Astrocyte (in vitro differentiated cells and primary cell): ENCODE data around the gene ABCG2.

Experiments used
- EZH2 ChIP-seq: IDR thresholded peaks from 2 replicates; pipeline ENCODE4 v1.6.1; 2012; ENCODE audit warnings: mild to moderate bottlenecking, low read length, inconsistent platforms; ENCODE audit not compliant: insufficient read depth
- TF ChIP-seq, protein P1 (sequence below): IDR thresholded peaks from 2 replicates; pipeline ENCODE4 v1.5.1; 2011; ENCODE audit warnings: low read depth, mild to moderate bottlenecking, inconsistent platforms, low read length, moderate library complexity; ENCODE audit not compliant: insufficient read depth

GRCh38 chr4:88112856-88113255 lies 45.6 kb downstream of the ABCG2 start:
- TF ChIP-seq, protein P1, sequence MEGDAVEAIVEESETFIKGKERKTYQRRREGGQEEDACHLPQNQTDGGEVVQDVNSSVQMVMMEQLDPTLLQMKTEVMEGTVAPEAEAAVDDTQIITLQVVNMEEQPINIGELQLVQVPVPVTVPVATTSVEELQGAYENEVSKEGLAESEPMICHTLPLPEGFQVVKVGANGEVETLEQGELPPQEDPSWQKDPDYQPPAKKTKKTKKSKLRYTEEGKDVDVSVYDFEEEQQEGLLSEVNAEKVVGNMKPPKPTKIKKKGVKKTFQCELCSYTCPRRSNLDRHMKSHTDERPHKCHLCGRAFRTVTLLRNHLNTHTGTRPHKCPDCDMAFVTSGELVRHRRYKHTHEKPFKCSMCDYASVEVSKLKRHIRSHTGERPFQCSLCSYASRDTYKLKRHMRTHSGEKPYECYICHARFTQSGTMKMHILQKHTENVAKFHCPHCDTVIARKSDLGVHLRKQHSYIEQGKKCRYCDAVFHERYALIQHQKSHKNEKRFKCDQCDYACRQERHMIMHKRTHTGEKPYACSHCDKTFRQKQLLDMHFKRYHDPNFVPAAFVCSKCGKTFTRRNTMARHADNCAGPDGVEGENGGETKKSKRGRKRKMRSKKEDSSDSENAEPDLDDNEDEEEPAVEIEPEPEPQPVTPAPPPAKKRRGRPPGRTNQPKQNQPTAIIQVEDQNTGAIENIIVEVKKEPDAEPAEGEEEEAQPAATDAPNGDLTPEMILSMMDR: no peak
- no peak for TF ChIP-seq EZH2
